PC-9 (cell line): ENCODE data around the gene MRPL41. TPM values are rescaled to one million over a fixed set of nuclear protein-coding genes. Genes with fewer than 3 reads are reported as not detected.

Experiments used
- BruUV-seq: library from RNA; stranded (reverse); fragments of 400-500 nt; replicated peaks from 2 replicates; lab custom pipeline; 2021; lab: Mats Ljungman, UMichigan
- CTCF ChIA-PET: fragments of 300-600 bp; sonication (Branson Sonifier 250); formaldehyde crosslinking; loops from one replicate; lab custom pipeline; 2022; ENCODE audit warnings: antibody characterized with exemption; lab: Charles Lee
- POLR2A ChIA-PET: fragments of 300-600 bp; sonication (Branson Sonifier 250); formaldehyde crosslinking; loops from one replicate; lab custom pipeline; 2022; ENCODE audit warnings: antibody characterized with exemption; ENCODE audit not compliant: unreplicated experiment; lab: Charles Lee
- DNase-seq, 2 experiments: peaks; one replicate each; pipeline versions ENCODE4 v3.0.0 to v3.0.0-alpha.2; 2015 to 2022; ENCODE audit warnings: mixed read lengths in 1 of 2
- H2AFZ ChIP-seq: fragments of 200-600 bp; sonication (generic); 2 replicates; pipeline ENCODE4 v1.8.1; 2017; ENCODE audit warnings: antibody characterized with exemption
- H3F3A ChIP-seq: fragments of 200-600 bp; sonication (generic); 2 replicates; pipeline ENCODE4 v1.8.1; 2017; ENCODE audit warnings: antibody characterized with exemption, mild to moderate bottlenecking, low read depth; ENCODE audit not compliant: insufficient read depth
- H3K27ac ChIP-seq: fragments of 200-600 bp; sonication (generic); 2 replicates; pipeline ENCODE4 v1.6.1; 2016; ENCODE audit warnings: mixed run types
- H3K27me3 ChIP-seq: fragments of 200-600 bp; sonication (generic); 2 replicates; pipeline ENCODE4 v1.6.1; 2016; ENCODE audit warnings: low read depth, mixed run types; ENCODE audit not compliant: insufficient read depth
- H3K36me3 ChIP-seq: fragments of 200-600 bp; sonication (generic); 2 replicates; pipeline ENCODE4 v1.6.1; 2016; ENCODE audit warnings: low read depth, mixed run types
- H3K4me1 ChIP-seq: fragments of 200-600 bp; sonication (generic); replicated peaks from 2 replicates; pipeline ENCODE4 v1.6.1; 2016; ENCODE audit warnings: mixed run types; ENCODE audit not compliant: insufficient read depth
- H3K4me2 ChIP-seq: fragments of 200-600 bp; sonication (generic); 2 replicates; pipeline ENCODE4 v1.6.1; 2017; ENCODE audit warnings: mixed run types
- H3K4me3 ChIP-seq: fragments of 200-600 bp; sonication (generic); 2 replicates; pipeline ENCODE4 v1.6.1; 2016; ENCODE audit warnings: mixed run types
- H3K79me2 ChIP-seq: fragments of 200-600 bp; sonication (generic); 2 replicates; pipeline ENCODE4 v1.6.1; 2017; ENCODE audit warnings: low read depth, mixed run types
- H3K9me2 ChIP-seq: fragments of 200-600 bp; sonication (generic); 2 replicates; pipeline ENCODE4 v1.8.1; 2017; ENCODE audit warnings: mild to moderate bottlenecking; ENCODE audit not compliant: insufficient read depth
- H3K9me3 ChIP-seq: fragments of 200-600 bp; sonication (generic); 2 replicates; pipeline ENCODE4 v1.8.1; 2016; ENCODE audit warnings: low read depth; ENCODE audit not compliant: insufficient read depth
- H4K20me1 ChIP-seq: fragments of 200-600 bp; sonication (generic); 2 replicates; pipeline ENCODE4 v1.8.1; 2017; ENCODE audit not compliant: insufficient read depth
- EZH2 ChIP-seq: fragments of 200-600 bp; sonication (generic); IDR thresholded peaks from 2 replicates; pipeline ENCODE4 v1.8.0; 2017; ENCODE audit warnings: antibody characterized with exemption, low read depth
- intact Hi-C: fragments of 100-400 bp; cut with micrococcal nuclease; formaldehyde crosslinking; loops from one replicate; pipeline ENCODE4 v1.10.0; 2022; ENCODE audit not compliant: unreplicated experiment
- total RNA-seq: library from RNA; stranded (reverse); gene quantifications from 2 replicates; pipeline ENCODE4 v1.2.3, GENCODE V29; 2021
- TF ChIP-seq, protein P1 (sequence below): fragments of 200-600 bp; sonication (generic); conservative IDR thresholded peaks from 2 replicates; pipeline ENCODE4 v1.6.1; 2017; ENCODE audit warnings: mixed run types, antibody characterized with exemption, mild to moderate bottlenecking, moderate library complexity

MRPL41 gene
- total RNA-seq, 1 experiment from 2014 or later: 54.5 TPM

DNA sequence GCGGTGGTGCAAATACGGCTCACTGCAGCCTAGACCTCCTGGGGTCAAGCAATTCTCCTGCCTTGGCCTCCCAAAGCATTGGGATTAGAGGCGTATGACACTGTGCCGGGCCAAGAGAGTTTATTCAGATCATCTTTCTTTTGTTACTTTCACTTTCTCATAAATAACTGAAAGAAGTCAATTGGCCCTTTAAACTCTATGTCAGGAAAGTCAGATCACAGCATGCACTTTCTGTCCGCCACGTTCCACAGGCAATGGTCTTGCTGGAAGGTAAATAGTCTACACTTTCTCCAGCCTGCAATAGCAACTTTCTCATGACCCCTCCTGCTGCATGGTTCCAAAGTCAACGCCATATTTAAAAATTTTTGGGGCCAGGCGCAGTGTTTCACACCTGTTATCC, 47.3 kb downstream of the MRPL41 start:
- no peak overlapping the region for H2AFZ ChIP-seq
- intact Hi-C loops: no loop called here
- no peaks in the 10 kb centered on the region for H3K4me1 ChIP-seq
- no peaks in the 10 kb centered on the region for H3K36me3 ChIP-seq
- H3K27me3 ChIP-seq: no peaks in the 10 kb centered on the region
- ChIA-PET CTCF (no interaction called here), POLR2A (interaction anchor here (0.7 kb wide), 1 partner anchor 1547 kb away, joined by 3 read pairs; no protein-coding TSS in a partner anchor)
- H3K27ac ChIP-seq: no peak overlapping the region
- no peak for DNase-seq
- peaks cover 12% of the 10 kb centered on the region; the same call in 1 of the 2 replicates for H3F3A ChIP-seq
- no peaks in the 10 kb centered on the region for H3K9me2 ChIP-seq
- H3K79me2 ChIP-seq: no peaks in the 10 kb centered on the region
- no peaks in the 10 kb centered on the region for H3K9me3 ChIP-seq
- TF ChIP-seq, protein P1, sequence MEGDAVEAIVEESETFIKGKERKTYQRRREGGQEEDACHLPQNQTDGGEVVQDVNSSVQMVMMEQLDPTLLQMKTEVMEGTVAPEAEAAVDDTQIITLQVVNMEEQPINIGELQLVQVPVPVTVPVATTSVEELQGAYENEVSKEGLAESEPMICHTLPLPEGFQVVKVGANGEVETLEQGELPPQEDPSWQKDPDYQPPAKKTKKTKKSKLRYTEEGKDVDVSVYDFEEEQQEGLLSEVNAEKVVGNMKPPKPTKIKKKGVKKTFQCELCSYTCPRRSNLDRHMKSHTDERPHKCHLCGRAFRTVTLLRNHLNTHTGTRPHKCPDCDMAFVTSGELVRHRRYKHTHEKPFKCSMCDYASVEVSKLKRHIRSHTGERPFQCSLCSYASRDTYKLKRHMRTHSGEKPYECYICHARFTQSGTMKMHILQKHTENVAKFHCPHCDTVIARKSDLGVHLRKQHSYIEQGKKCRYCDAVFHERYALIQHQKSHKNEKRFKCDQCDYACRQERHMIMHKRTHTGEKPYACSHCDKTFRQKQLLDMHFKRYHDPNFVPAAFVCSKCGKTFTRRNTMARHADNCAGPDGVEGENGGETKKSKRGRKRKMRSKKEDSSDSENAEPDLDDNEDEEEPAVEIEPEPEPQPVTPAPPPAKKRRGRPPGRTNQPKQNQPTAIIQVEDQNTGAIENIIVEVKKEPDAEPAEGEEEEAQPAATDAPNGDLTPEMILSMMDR: no peak
- TF ChIP-seq EZH2: no peak
- H4K20me1 ChIP-seq: no peaks in the 10 kb centered on the region
- no peak overlapping the region for H3K4me2 ChIP-seq
- H3K4me3 ChIP-seq: no peak overlapping the region
- no TSS peak for BruUV-seq

Other genes starting within 250 kb of the MRPL41 start
- 20.6 and 25.8 TPM in 2 replicates for gene NRARP, start 249.6 kb upstream of the MRPL41 start, total RNA-seq
- 23.7 and 38.5 TPM in 2 replicates for gene EXD3, start 128.7 kb upstream of the MRPL41 start, total RNA-seq
- 10.5 and 22.8 TPM in 2 replicates for gene NOXA1, start 128.5 kb upstream of the MRPL41 start, total RNA-seq
- gene ENTPD8, start 110.5 kb upstream of the MRPL41 start, total RNA-seq: 5.4 and 5.9 TPM in 2 replicates
- 73.4 and 90.4 TPM in 2 replicates for gene NSMF, start 92.5 kb upstream of the MRPL41 start, total RNA-seq
- 1.9 and 4.9 TPM in 2 replicates for gene PNPLA7, start 1.5 kb upstream of the MRPL41 start, total RNA-seq
- gene DPH7, start 27.0 kb downstream of the MRPL41 start, total RNA-seq: 48.5 and 52.2 TPM in 2 replicates
- gene ZMYND19, start 38.6 kb downstream of the MRPL41 start, total RNA-seq: 47.7 and 49.2 TPM in 2 replicates
- gene ARRDC1, start 53.8 kb downstream of the MRPL41 start, total RNA-seq: 116 and 127 TPM in 2 replicates
- gene EHMT1, start 67.1 kb downstream of the MRPL41 start, total RNA-seq: 111 and 116 TPM in 2 replicates